GM18907 (cell line): ENCODE measurements around the gene DLG3.

Experiments
- ATAC-seq: cut with Tn5 transposase; IDR thresholded peaks from one replicate; pipeline ENCODE4 v1.9.1; 2021; ENCODE audit warnings: mild to moderate bottlenecking, moderate library complexity; ENCODE audit not compliant: unreplicated experiment

DLG3 gene

GRCh38 chrX:70437011-70437410 lies 7.6 kb upstream of the DLG3 start:
- ATAC-seq = no peak

GRCh38 chrX:70437921-70438665 lies 6.5 kb upstream of the DLG3 start:
- no peak for ATAC-seq

- ATAC-seq = no peak
Observed at GRCh38 chrX:70439016-70439415, 5.6 kb upstream of the DLG3 start.

GRCh38 chrX:70442224-70442623 lies 2.4 kb upstream of the DLG3 start:
- ATAC-seq = no peak

- ATAC-seq = no peak
Observed at GRCh38 chrX:70444946-70445656, 466 bp downstream of the DLG3 start.

- ATAC-seq = no peak
Observed at GRCh38 chrX:70445951-70446350, 1.3 kb downstream of the DLG3 start.

- ATAC-seq = no peak
Observed at GRCh38 chrX:70446380-70447350, 2.0 kb downstream of the DLG3 start.

GRCh38 chrX:70449457-70449966 lies 4.9 kb downstream of the DLG3 start:
- ATAC-seq = no peak

GRCh38 chrX:70452143-70452733 lies 7.6 kb downstream of the DLG3 start:
- peak; percentile 50 for ATAC-seq

- no peak for ATAC-seq
Observed at GRCh38 chrX:70453024-70453618, 8.5 kb downstream of the DLG3 start.

- ATAC-seq = peak; percentile 60
Observed at GRCh38 chrX:70454441-70455365, 10.1 kb downstream of the DLG3 start.

GRCh38 chrX:70455366-70456202 lies 10.9 kb downstream of the DLG3 start:
- ATAC-seq = no peak

GRCh38 chrX:70456256-70456655 lies 11.6 kb downstream of the DLG3 start:
- ATAC-seq = no peak

- ATAC-seq = no peak
Observed at GRCh38 chrX:70461026-70461425, 16.4 kb downstream of the DLG3 start.

GRCh38 chrX:70464051-70464450 lies 19.4 kb downstream of the DLG3 start:
- no peak for ATAC-seq

- no peak for ATAC-seq
Observed at GRCh38 chrX:70466968-70467367, 22.3 kb downstream of the DLG3 start.

GRCh38 chrX:70468709-70469108 lies 24.1 kb downstream of the DLG3 start:
- no peak for ATAC-seq

GRCh38 chrX:70470850-70471289 lies 26.2 kb downstream of the DLG3 start:
- peak; percentile 89 for ATAC-seq
